Astrocyte of the cerebellum (primary cell): ENCODE results near the gene HECTD1.

Source experiments
- DNase-seq: peaks from one replicate; pipeline ENCODE4 v3.0.0-alpha.2; 2011; ENCODE audit warnings: low read depth
- H3K4me3 ChIP-seq: 2 replicates; pipeline ENCODE4 v1.5.1; 2011; ENCODE audit warnings: mild to moderate bottlenecking, low read depth, low read length, moderate library complexity
- in situ Hi-C: cut with HindIII; loops from 2 replicates; pipeline ENCODE4 v1.10.0; 2017; ENCODE audit warnings: low sequenced_read_pairs
- TF ChIP-seq, protein P1 (sequence below): IDR thresholded peaks from 2 replicates; pipeline ENCODE4 v1.5.1; 2012; ENCODE audit warnings: low read length, low read depth, moderate library complexity, mild to moderate bottlenecking; ENCODE audit errors: missing control alignments

The HECTD1 gene

DNA sequence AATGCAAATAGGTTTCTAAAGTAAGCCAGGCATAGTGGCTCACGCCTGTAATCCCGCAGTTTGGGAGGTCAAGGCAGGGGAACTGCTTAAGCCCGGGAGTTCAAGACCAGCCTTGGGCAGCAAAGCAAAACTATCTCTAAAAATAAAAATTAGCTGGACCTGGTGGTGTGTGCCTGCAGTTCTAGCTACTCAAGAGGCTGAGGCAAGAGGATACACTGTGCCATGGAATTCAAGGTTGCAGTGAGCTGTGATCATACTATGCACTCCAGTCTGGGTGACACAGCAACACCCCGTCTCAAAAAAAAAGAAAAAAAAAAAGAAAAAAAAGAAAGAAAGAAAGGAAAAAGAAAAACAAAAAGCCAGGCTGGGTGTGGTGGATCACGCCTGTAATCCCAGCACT lies 46.3 kb downstream of the HECTD1 start:
- DNase-seq, result no peak
- in situ Hi-C loops, result no loop called here
- no peak overlapping the region for H3K4me3 ChIP-seq
- TF ChIP-seq, protein P1, sequence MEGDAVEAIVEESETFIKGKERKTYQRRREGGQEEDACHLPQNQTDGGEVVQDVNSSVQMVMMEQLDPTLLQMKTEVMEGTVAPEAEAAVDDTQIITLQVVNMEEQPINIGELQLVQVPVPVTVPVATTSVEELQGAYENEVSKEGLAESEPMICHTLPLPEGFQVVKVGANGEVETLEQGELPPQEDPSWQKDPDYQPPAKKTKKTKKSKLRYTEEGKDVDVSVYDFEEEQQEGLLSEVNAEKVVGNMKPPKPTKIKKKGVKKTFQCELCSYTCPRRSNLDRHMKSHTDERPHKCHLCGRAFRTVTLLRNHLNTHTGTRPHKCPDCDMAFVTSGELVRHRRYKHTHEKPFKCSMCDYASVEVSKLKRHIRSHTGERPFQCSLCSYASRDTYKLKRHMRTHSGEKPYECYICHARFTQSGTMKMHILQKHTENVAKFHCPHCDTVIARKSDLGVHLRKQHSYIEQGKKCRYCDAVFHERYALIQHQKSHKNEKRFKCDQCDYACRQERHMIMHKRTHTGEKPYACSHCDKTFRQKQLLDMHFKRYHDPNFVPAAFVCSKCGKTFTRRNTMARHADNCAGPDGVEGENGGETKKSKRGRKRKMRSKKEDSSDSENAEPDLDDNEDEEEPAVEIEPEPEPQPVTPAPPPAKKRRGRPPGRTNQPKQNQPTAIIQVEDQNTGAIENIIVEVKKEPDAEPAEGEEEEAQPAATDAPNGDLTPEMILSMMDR, result no peak

- TF ChIP-seq, protein P1, result no peak
- in situ Hi-C loops, result no loop called here
- H3K4me3 ChIP-seq, result no peak overlapping the region
- DNase-seq, result no peak
Observed at GRCh38 chr14:31159682-31160296, 47.8 kb downstream of the HECTD1 start.

- DNase-seq, result no peak
- TF ChIP-seq, protein P1, result no peak
- in situ Hi-C loops, result no loop called here
- H3K4me3 ChIP-seq, result no peak overlapping the region
Observed at GRCh38 chr14:31154956-31155355, 52.6 kb downstream of the HECTD1 start.

GRCh38 chr14:31142455-31143087 lies 65.0 kb downstream of the HECTD1 start:
- no peak for DNase-seq
- in situ Hi-C loops, result no loop called here
- TF ChIP-seq, protein P1, result no peak
- no peak overlapping the region for H3K4me3 ChIP-seq

GRCh38 chr14:31139301-31139847 lies 68.2 kb downstream of the HECTD1 start:
- H3K4me3 ChIP-seq, result no peak overlapping the region
- no peak for DNase-seq
- in situ Hi-C loops, result no loop called here
- TF ChIP-seq, protein P1, result no peak

DNA sequence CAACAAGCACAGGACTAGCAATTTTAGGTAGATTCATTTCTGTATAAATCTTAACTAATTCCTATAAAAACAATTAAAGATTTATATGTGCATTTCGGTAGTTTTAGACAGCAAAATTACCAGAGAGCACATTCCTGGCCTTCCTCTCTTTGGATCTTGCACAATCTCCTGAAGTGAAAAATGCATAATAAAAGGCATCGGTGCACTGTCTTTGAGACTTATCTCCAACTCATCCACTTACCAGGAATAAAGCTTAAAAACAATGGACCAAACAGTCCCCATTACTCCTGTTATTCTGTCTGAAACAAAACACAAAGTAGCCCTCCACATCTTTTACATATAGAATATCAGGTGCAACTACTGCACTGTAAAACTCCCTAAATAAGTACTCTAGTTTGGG lies 69.3 kb downstream of the HECTD1 start:
- H3K4me3 ChIP-seq, result no peak overlapping the region
- in situ Hi-C loops, result no loop called here
- TF ChIP-seq, protein P1, result no peak
- DNase-seq, result no peak
